ENCODE measurements around the gene RNF187. TPM values are rescaled to one million over a fixed set of nuclear protein-coding genes. Genes with fewer than 3 reads are reported as not detected.

Gene RNF187
- total RNA-seq, 1 experiment from 2014 or later, result 63.4 TPM

DNA sequence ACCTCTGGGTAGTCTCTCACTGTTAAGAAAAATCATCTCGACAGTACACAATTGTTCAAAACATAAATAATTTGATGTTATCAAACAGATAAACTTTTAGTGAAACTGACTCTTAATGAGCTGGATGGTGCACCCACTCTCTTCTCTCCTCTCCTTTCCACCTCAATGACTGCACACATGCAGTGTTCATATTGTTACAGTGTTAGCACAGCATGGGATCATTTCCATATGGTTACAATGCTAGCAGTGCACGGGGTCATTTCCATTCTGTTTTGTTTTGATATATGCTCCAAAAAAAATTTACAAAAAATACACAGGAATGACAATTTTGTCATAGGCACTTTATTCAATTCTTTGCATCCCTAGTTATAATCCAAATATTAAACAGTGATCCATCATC lies 26.4 kb upstream of the RNF187 start:
- Histone ChIP-seq H3K4ac (ENCODE audit: low read depth, low read length) (no peak overlapping the region), H3K14ac (ENCODE audit: insufficient read depth, low read length) (no peak overlapping the region)

More for the DNA sequence above, 26.4 kb upstream of the RNF187 start:
- Histone ChIP-seq H2AK5ac (ENCODE audit: insufficient read length, low read length) (no peak overlapping the region), H2BK5ac (ENCODE audit: insufficient read length, low read length) (no peak overlapping the region), H3K4me2 (ENCODE audit: insufficient read depth, insufficient read length, low read length) (no peak overlapping the region), H4K20me1 (ENCODE audit: control insufficient read depth, insufficient read depth, insufficient read length) (no peaks in the 10 kb centered on the region), H4K5ac (ENCODE audit: insufficient read length, low read depth, low read length) (no peak overlapping the region), H4K91ac (ENCODE audit: insufficient read length, low read depth, low read length) (no peak overlapping the region), H2BK15ac (ENCODE audit: low read depth, low read length) (no peak overlapping the region), H3K9me3 (ENCODE audit: control insufficient read depth, low read depth, low read length) (no peaks in the 10 kb centered on the region), H3K9ac (ENCODE audit: extremely low read depth, insufficient read length, low read length) (no peak overlapping the region), H4K8ac (replicated peaks; ENCODE audit: insufficient read length, low read depth, low read length) (no peak overlapping the region), H3T11ph (ENCODE audit: low read length) (no peak overlapping the region), H3K23ac (ENCODE audit: insufficient read length, low read depth, low read length) (no peak overlapping the region), H2AFZ (ENCODE audit: low read length) (no peak overlapping the region), H3K23me2 (ENCODE audit: insufficient read length, low read depth, low read length, poor library complexity, severe bottlenecking) (peaks cover 8% of the 10 kb centered on the region), H3K4me1 (ENCODE audit: insufficient read depth, low read length) (no peaks in the 10 kb centered on the region), H2BK12ac (ENCODE audit: insufficient read length, low read depth, low read length) (no peak overlapping the region), H3K27me3 (ENCODE audit: insufficient read depth, low read length) (peaks cover 11% of the 10 kb centered on the region; the same call in 1 of the 2 replicates), H2BK120ac (ENCODE audit: low read depth, low read length, poor library complexity, severe bottlenecking) (no peak overlapping the region), H3K56ac (ENCODE audit: insufficient read length, low read depth, low read length) (no peak overlapping the region), H3K79me1 (ENCODE audit: insufficient read depth, low read depth, low read length, poor library complexity, severe bottlenecking) (no peaks in the 10 kb centered on the region), H2BK20ac (ENCODE audit: low read depth, low read length, poor library complexity, severe bottlenecking) (no peak overlapping the region), H3K79me2 (ENCODE audit: insufficient read depth, low read length) (no peaks in the 10 kb centered on the region), H3K18ac (ENCODE audit: insufficient read length, low read depth, low read length) (no peak overlapping the region), H3K27ac (ENCODE audit: insufficient read length, low read depth, low read length) (no peak overlapping the region)
- Mint-ChIP-seq H3K27ac (no peak overlapping the region), H3K4me3 (peak overlapping the region in 1 of 2 experiments; percentile 47; a peak in 2 of 5 replicates), H3K9me3 (no peaks in the 10 kb centered on the region; a peak in 1 of 5 replicates), H3K27me3 (ENCODE audit: low read depth) (peaks cover 67% of the 10 kb centered on the region), H3K36me3 (ENCODE audit: insufficient read depth in 1 of 3, low read depth in 3 of 3) (no peaks in the 10 kb centered on the region; a peak in 1 of 7 replicates), H3K4me1 (peaks cover 34 to 45% of the 10 kb centered on the region in 2 experiments)
- no CpG with 5 or more reads among the region's 2 CpGs for WGBS (ENCODE audit: extremely low coverage, insufficient read length, low lambda C conversion rate)
- TF ChIP-seq, protein P1, sequence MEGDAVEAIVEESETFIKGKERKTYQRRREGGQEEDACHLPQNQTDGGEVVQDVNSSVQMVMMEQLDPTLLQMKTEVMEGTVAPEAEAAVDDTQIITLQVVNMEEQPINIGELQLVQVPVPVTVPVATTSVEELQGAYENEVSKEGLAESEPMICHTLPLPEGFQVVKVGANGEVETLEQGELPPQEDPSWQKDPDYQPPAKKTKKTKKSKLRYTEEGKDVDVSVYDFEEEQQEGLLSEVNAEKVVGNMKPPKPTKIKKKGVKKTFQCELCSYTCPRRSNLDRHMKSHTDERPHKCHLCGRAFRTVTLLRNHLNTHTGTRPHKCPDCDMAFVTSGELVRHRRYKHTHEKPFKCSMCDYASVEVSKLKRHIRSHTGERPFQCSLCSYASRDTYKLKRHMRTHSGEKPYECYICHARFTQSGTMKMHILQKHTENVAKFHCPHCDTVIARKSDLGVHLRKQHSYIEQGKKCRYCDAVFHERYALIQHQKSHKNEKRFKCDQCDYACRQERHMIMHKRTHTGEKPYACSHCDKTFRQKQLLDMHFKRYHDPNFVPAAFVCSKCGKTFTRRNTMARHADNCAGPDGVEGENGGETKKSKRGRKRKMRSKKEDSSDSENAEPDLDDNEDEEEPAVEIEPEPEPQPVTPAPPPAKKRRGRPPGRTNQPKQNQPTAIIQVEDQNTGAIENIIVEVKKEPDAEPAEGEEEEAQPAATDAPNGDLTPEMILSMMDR (conservative IDR thresholded peaks at IDR 0.05), result no peak
- no peak for DNase-seq

Data from H9 (cell line).